Activated CD4-positive, alpha-beta T cell treated with anti-CD3 and anti-CD28 coated beads, Interleukin-2, Interleukin-6, amounts not matched to agents 100 ng/mL and 50 ng/mL, durations not matched to agents 16 hours and 8 hours (primary cell): Measurements from ENCODE around the gene SPRR5.

Experiments used
- DNase-seq: peaks from one replicate; pipeline ENCODE4 v3.0.0-alpha.2; 2020

Gene SPRR5

GRCh38 chr1:152986578-152986977 lies 39.6 kb downstream of the SPRR5 start:
- DNase-seq: no peak

DNA sequence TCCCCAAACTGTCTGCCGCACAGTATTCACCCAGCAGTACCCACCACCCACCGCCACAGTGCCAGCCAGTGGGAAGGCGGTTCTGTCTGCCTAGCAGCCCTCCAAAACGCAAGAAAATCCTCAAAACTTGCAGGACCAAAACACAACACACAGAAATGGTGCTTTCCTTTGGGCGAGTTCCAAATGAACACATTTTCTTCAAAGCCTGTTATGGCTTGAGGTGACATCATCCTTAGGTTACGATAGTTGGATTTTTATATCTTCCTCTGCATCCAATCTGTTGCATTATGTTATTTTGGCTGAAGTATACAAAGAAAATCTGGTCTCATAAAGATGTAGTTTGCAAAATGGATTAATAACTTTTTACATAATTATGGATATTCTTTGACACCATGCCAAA lies 46.2 kb downstream of the SPRR5 start:
- DNase-seq: no peak

- no peak for DNase-seq
Measured at GRCh38 chr1:152995842-152996241, 48.8 kb downstream of the SPRR5 start.

- DNase-seq: no peak
Measured at GRCh38 chr1:152996633-152997400, 49.8 kb downstream of the SPRR5 start.

- no peak for DNase-seq
Measured at GRCh38 chr1:152997901-152998300, 50.9 kb downstream of the SPRR5 start.

DNA sequence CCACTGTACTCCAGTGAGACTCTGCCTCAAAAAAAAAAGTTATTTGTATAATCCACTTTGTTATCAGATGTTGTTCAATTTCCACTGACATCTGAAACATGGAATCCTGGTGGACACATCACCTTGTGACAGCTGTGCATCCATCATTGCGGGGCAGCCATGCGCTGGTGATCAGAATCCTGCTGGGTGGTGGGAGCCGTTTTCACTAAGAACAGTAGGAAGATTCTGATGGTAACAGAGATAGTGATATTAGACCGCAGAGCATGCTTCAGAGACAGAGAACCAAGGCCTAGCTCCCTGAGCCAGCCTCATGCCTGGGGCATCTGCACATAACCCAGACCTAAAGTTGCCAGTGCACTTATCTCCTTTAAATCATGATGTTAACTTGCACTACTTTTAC lies 51.5 kb downstream of the SPRR5 start:
- DNase-seq: no peak
